ENCODE results near the gene CYP27C1. TPM values are rescaled to one million over a fixed set of nuclear protein-coding genes. Genes with fewer than 3 reads are reported as not detected.

The CYP27C1 gene
- polyA plus RNA-seq, 1 donor (not counting 4 experiments of a cell fraction or from before 2014, with no cell fraction given): 6.1 TPM

GRCh38 chr2:127169066-127169660 lies 50.9 kb downstream of the CYP27C1 start:
- Histone ChIP-seq H3K4me1 (ENCODE audit: control insufficient read depth, extremely low read depth, insufficient read depth, low read length) (peaks cover 9% of the 10 kb centered on the region), H3K4me2 (ENCODE audit: control insufficient read depth, extremely low read depth, insufficient read depth, low read depth, low read length) (no peak overlapping the region), H3K36me3 (ENCODE audit: control insufficient read depth in 2 of 2, extremely low read depth in 1 of 2, insufficient read depth in 2 of 2, low read length in 2 of 2) (no peaks in the 10 kb centered on the region), H3K9me3 (ENCODE audit: control insufficient read depth, low read depth, low read length) (no peaks in the 10 kb centered on the region), H3K4me3 (ENCODE audit: control insufficient read depth in 2 of 3, extremely low read depth in 1 of 3, insufficient read depth in 2 of 3, low read depth in 1 of 3, low read length in 3 of 3) (no peak overlapping the region), H4K20me1 (ENCODE audit: control insufficient read depth, extremely low read depth, insufficient read depth, low read length) (no peaks in the 10 kb centered on the region), H3K9ac (ENCODE audit: control insufficient read depth, extremely low read depth, insufficient read depth, low read length) (no peak overlapping the region), H3K27me3 (ENCODE audit: control insufficient read depth, extremely low read depth, insufficient read depth, low read length) (no peaks in the 10 kb centered on the region), H3K27ac (ENCODE audit: control insufficient read depth, insufficient read depth, low read length) (no peak overlapping the region), H3K79me2 (ENCODE audit: control insufficient read depth, insufficient read depth, low read length) (no peaks in the 10 kb centered on the region), H3K9me1 (ENCODE audit: control insufficient read depth, extremely low read depth, insufficient read depth, low read length) (no peaks in the 10 kb centered on the region), H2AFZ (ENCODE audit: control insufficient read depth, low read length) (no peak overlapping the region)
- dilution Hi-C loops (cut with MboI; ENCODE audit: extremely low pct_ligation_motif_present, low sequenced_read_pairs): no loop called here
- DNase-seq (ENCODE audit: low read depth, low spot score) (no peak), FAIRE-seq (no peak)
- TF ChIP-seq CTCF (optimal IDR thresholded peaks at IDR 0.05 in 1 of 3, IDR thresholded peaks at IDR 0.05 in 1 of 3, conservative IDR thresholded peaks at IDR 0.05 in 1 of 3; ENCODE audit: extremely low read depth in 1 of 3, insufficient read depth in 2 of 3, low read length in 3 of 3) (no peak), EZH2 (IDR thresholded peaks at IDR 0.05; ENCODE audit: low read length) (no peak)

- TF ChIP-seq EZH2 (IDR thresholded peaks at IDR 0.05; ENCODE audit: low read length) (no peak), CTCF (optimal IDR thresholded peaks at IDR 0.05 in 1 of 3, IDR thresholded peaks at IDR 0.05 in 1 of 3, conservative IDR thresholded peaks at IDR 0.05 in 1 of 3; ENCODE audit: extremely low read depth in 1 of 3, insufficient read depth in 2 of 3, low read length in 3 of 3) (no peak)
- Histone ChIP-seq H3K27me3 (ENCODE audit: control insufficient read depth, extremely low read depth, insufficient read depth, low read length) (no peaks in the 10 kb centered on the region), H4K20me1 (ENCODE audit: control insufficient read depth, extremely low read depth, insufficient read depth, low read length) (no peaks in the 10 kb centered on the region), H3K9me3 (ENCODE audit: control insufficient read depth, low read depth, low read length) (no peaks in the 10 kb centered on the region), H2AFZ (ENCODE audit: control insufficient read depth, low read length) (no peak overlapping the region), H3K79me2 (ENCODE audit: control insufficient read depth, insufficient read depth, low read length) (no peaks in the 10 kb centered on the region), H3K27ac (ENCODE audit: control insufficient read depth, insufficient read depth, low read length) (no peak overlapping the region), H3K4me3 (ENCODE audit: control insufficient read depth in 2 of 3, extremely low read depth in 1 of 3, insufficient read depth in 2 of 3, low read depth in 1 of 3, low read length in 3 of 3) (no peak overlapping the region), H3K4me1 (ENCODE audit: control insufficient read depth, extremely low read depth, insufficient read depth, low read length) (no peaks in the 10 kb centered on the region), H3K9me1 (ENCODE audit: control insufficient read depth, extremely low read depth, insufficient read depth, low read length) (no peaks in the 10 kb centered on the region), H3K4me2 (ENCODE audit: control insufficient read depth, extremely low read depth, insufficient read depth, low read depth, low read length) (no peak overlapping the region), H3K9ac (ENCODE audit: control insufficient read depth, extremely low read depth, insufficient read depth, low read length) (no peak overlapping the region), H3K36me3 (ENCODE audit: control insufficient read depth in 2 of 2, extremely low read depth in 1 of 2, insufficient read depth in 2 of 2, low read length in 2 of 2) (no peaks in the 10 kb centered on the region)
- FAIRE-seq (no peak), DNase-seq (ENCODE audit: low read depth, low spot score) (no peak)
- dilution Hi-C loops (cut with MboI; ENCODE audit: extremely low pct_ligation_motif_present, low sequenced_read_pairs): no loop called here
Measured at GRCh38 chr2:127166231-127166860, 53.8 kb downstream of the CYP27C1 start.
